ENCODE measurements around the gene CPED1.
"Not testable (repeated sequence)": the region's sequence is repeated elsewhere in the genome, so short reads cannot be mapped to it uniquely, and the experiment has no call there.

CPED1 gene

DNA sequence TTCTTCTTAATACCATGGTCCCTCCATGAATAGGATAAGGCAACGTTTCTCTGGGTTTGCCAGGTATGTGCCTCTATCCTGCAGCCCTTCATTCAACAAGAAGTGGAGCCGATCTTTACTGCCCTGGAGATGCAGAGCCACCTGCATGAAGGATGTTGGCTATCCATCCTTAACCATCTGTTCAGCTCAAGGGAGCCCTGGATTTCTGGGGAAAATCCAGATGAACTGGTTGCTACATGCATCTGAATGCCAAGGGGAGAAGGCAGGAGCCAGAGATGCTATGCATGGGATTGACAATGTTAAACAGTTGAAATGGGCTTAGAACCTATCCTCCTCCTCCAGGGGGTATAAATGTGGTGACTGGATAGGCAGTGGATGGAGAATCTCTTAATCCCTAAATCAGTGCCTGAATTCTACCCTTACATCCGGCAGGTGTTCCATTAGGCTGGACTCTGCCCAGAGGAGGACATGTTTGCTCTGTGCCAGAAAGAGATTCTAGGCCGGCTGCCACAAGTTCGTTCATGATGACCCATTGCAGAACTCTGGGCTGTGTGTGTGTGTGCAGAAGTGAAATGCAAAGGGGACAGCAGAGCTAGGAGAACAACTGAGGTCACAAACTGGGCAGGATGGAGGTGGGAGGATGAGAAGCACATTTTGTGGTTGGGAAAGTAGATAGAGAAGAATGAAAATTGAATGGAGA is 15.6 kb downstream of the CPED1 start:
- DNase-seq, result no peak
- Histone ChIP-seq H3K79me1 (replicated peaks; ENCODE audit: low read length, poor library complexity, severe bottlenecking) (peaks cover 3% of the 10 kb centered on the region), H3K4me3 (ENCODE audit: insufficient read depth in 1 of 2, low read depth in 1 of 2, low read length in 2 of 2) (no peak overlapping the region), H2AFZ (ENCODE audit: low read depth, low read length) (no peak overlapping the region), H3K4ac (ENCODE audit: low read depth in 1 of 2, low read length in 2 of 2) (no peak overlapping the region), H3K27me3 (ENCODE audit: control insufficient read depth in 1 of 2, insufficient read depth in 1 of 2, low read length in 2 of 2) (no peaks in the 10 kb centered on the region), H2BK5ac (ENCODE audit: low read depth, low read length, poor library complexity, severe bottlenecking) (no peak overlapping the region), H3K9me3 (ENCODE audit: control insufficient read depth, low read length) (no peaks in the 10 kb centered on the region), H2BK120ac (ENCODE audit: low read depth, low read length) (no peak overlapping the region), H4K91ac (ENCODE audit: low read length) (no peak overlapping the region), H3K4me2 (ENCODE audit: low read length, poor library complexity, severe bottlenecking) (no peak overlapping the region), H3K14ac (ENCODE audit: low read length in 2 of 2) (no peak overlapping the region), H3K9ac (ENCODE audit: low read length) (no peak overlapping the region), H3K27ac (ENCODE audit: low read length, poor library complexity, severe bottlenecking) (no peak overlapping the region), H3K4me1 (ENCODE audit: control insufficient read depth, insufficient read depth, low read depth, low read length) (no peaks in the 10 kb centered on the region), H4K8ac (ENCODE audit: low read length) (no peak overlapping the region), H3K23ac (ENCODE audit: low read length in 2 of 2) (no peak overlapping the region), H2BK15ac (ENCODE audit: low read depth, poor library complexity, severe bottlenecking) (no peak overlapping the region), H2AK5ac (ENCODE audit: low read length, severe bottlenecking) (no peak overlapping the region), H3K18ac (ENCODE audit: low read depth in 1 of 2, low read length in 2 of 2) (peak overlapping the region; percentile 4 to 9), H2BK12ac (ENCODE audit: low read length in 2 of 2) (no peak overlapping the region), H3K36me3 (ENCODE audit: control insufficient read depth in 1 of 2, insufficient read depth in 2 of 2, low read depth in 1 of 2, low read length in 2 of 2) (no peaks in the 10 kb centered on the region)
- 86% methylated on average over 5 of the region's 5 CpGs for WGBS

DNA sequence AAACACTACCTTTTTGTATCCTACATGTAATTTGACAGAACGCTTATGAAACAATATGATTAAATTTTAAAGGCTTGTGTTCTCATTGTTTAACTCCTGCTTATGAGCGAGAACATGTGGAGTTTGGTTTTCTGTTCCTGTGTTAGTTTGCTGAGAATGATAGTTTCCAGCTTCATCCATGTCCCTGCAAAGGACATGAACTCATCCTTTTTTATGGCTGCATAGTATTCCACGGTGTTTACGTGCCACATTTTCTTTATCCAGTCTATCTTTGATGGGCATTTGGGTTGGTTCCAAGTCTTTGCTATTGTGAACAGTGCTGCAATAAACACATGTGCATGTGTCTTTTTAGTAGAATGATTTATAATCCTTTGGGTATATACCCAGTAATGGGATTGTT is 16.5 kb downstream of the CPED1 start:
- not testable (repeated sequence) for H2BK12ac ChIP-seq (ENCODE audit: low read length in 2 of 2); H2BK15ac ChIP-seq (ENCODE audit: low read depth, poor library complexity, severe bottlenecking); H3K4me2 ChIP-seq (ENCODE audit: low read length, poor library complexity, severe bottlenecking); H3K27ac ChIP-seq (ENCODE audit: low read length, poor library complexity, severe bottlenecking); H3K14ac ChIP-seq (ENCODE audit: low read length in 2 of 2); H3K79me1 ChIP-seq (replicated peaks; ENCODE audit: low read length, poor library complexity, severe bottlenecking); H3K18ac ChIP-seq (ENCODE audit: low read depth in 1 of 2, low read length in 2 of 2); H4K91ac ChIP-seq (ENCODE audit: low read length); H4K8ac ChIP-seq (ENCODE audit: low read length); H3K4me1 ChIP-seq (ENCODE audit: control insufficient read depth, insufficient read depth, low read depth, low read length); H3K23ac ChIP-seq (ENCODE audit: low read length in 2 of 2); H3K36me3 ChIP-seq (ENCODE audit: control insufficient read depth in 1 of 2, insufficient read depth in 2 of 2, low read depth in 1 of 2, low read length in 2 of 2); H2AK5ac ChIP-seq (ENCODE audit: low read length, severe bottlenecking); H3K9ac ChIP-seq (ENCODE audit: low read length); DNase-seq; H3K27me3 ChIP-seq (ENCODE audit: control insufficient read depth in 1 of 2, insufficient read depth in 1 of 2, low read length in 2 of 2); H3K4me3 ChIP-seq (ENCODE audit: insufficient read depth in 1 of 2, low read depth in 1 of 2, low read length in 2 of 2); H3K4ac ChIP-seq (ENCODE audit: low read depth in 1 of 2, low read length in 2 of 2); H3K9me3 ChIP-seq (ENCODE audit: control insufficient read depth, low read length); H2AFZ ChIP-seq (ENCODE audit: low read depth, low read length); H2BK120ac ChIP-seq (ENCODE audit: low read depth, low read length); H2BK5ac ChIP-seq (ENCODE audit: low read depth, low read length, poor library complexity, severe bottlenecking)
- WGBS, result 98% methylated on average over 4 of the region's 4 CpGs

DNA sequence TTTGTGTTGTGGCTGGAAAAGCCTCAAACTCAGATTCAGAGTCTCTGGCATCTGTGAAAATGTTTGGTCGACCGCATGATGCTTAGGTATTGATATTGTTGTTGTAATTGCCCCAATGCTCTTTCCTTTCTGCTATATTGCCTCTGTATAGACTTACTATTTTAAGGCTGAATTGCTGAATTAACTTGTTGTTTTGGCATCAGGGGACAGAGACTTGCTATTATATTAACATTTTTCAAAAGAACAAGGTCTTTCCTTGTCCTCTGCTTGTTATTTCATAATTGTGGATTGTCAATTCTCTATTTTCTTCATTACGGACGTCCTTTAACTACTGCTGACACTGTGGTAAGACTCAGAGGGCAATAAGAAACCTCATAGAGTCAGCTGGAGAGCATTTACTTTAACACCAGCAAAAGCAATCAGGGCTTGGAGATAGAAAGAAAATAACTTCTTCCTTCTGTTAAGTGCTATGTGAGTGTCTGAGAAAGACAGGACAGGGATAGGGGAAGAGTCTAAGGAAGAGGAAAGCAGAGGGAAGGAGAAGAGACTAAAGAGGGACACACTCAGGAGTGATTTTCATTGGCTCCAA is 17.6 kb downstream of the CPED1 start:
- Histone ChIP-seq H3K23ac (ENCODE audit: low read length in 2 of 2) (no peak overlapping the region), H3K4ac (ENCODE audit: low read depth in 1 of 2, low read length in 2 of 2) (peak overlapping the region in 1 of 2 experiments; percentile 93), H3K9me3 (ENCODE audit: control insufficient read depth, low read length) (no peaks in the 10 kb centered on the region), H3K14ac (ENCODE audit: low read length in 2 of 2) (no peak overlapping the region), H2BK120ac (ENCODE audit: low read depth, low read length) (no peak overlapping the region), H3K27me3 (ENCODE audit: control insufficient read depth in 1 of 2, insufficient read depth in 1 of 2, low read length in 2 of 2) (no peaks in the 10 kb centered on the region), H3K4me1 (ENCODE audit: control insufficient read depth, insufficient read depth, low read depth, low read length) (no peaks in the 10 kb centered on the region), H4K91ac (ENCODE audit: low read length) (no peak overlapping the region), H3K9ac (ENCODE audit: low read length) (peak overlapping the region; percentile 4), H3K4me2 (ENCODE audit: low read length, poor library complexity, severe bottlenecking) (no peak overlapping the region), H3K36me3 (ENCODE audit: control insufficient read depth in 1 of 2, insufficient read depth in 2 of 2, low read depth in 1 of 2, low read length in 2 of 2) (no peaks in the 10 kb centered on the region), H4K8ac (ENCODE audit: low read length) (no peak overlapping the region), H3K4me3 (ENCODE audit: insufficient read depth in 1 of 2, low read depth in 1 of 2, low read length in 2 of 2) (no peak overlapping the region), H2BK12ac (ENCODE audit: low read length in 2 of 2) (peak overlapping the region in 1 of 2 experiments; percentile 12), H2AK5ac (ENCODE audit: low read length, severe bottlenecking) (no peak overlapping the region), H3K79me1 (replicated peaks; ENCODE audit: low read length, poor library complexity, severe bottlenecking) (peaks cover 3% of the 10 kb centered on the region), H2AFZ (ENCODE audit: low read depth, low read length) (no peak overlapping the region), H2BK5ac (ENCODE audit: low read depth, low read length, poor library complexity, severe bottlenecking) (no peak overlapping the region), H3K27ac (ENCODE audit: low read length, poor library complexity, severe bottlenecking) (no peak overlapping the region), H2BK15ac (ENCODE audit: low read depth, poor library complexity, severe bottlenecking) (no peak overlapping the region), H3K18ac (ENCODE audit: low read depth in 1 of 2, low read length in 2 of 2) (no peak overlapping the region)
- peak; percentile 48 for DNase-seq
- WGBS, result 33% methylated on average over 3 of the region's 4 CpGs

DNA sequence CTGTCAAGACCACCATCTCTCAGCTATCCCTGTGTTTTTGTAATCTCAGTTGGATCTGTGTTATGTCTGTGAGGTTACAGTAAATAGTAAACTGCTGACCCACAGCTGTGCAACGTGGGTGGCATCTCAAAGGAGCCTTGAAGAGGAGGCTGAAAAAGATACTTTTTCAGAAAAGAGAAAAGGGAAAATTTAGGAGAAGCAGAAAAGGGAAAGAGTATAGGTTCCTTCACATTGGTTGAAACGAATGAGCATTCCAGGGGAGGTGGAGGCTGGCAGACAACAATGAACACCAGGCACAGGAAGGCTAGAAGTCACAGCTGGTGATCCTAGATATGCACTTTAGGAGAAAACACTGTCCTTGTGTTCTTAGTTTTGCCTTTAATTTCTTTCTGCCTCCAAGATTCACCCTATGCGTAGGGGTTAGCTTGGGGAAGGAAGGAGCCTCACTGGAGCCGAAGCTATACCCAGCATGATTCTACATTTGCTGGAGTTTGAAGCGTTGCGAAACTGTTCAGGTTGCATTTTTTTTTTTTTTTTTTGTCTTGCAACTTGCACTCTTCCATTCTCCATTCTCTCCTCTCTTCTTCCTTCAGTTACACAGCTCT is 18.3 kb downstream of the CPED1 start:
- peaks cover 3% of the 10 kb centered on the region for H3K79me1 ChIP-seq (replicated peaks; ENCODE audit: low read length, poor library complexity, severe bottlenecking)
- no peak overlapping the region for H3K4me2 ChIP-seq (ENCODE audit: low read length, poor library complexity, severe bottlenecking)
- WGBS, result 69% methylated on average over 6 of the region's 6 CpGs
- peak overlapping the region; percentile 2 to 90 for H2BK12ac ChIP-seq (ENCODE audit: low read length in 2 of 2)
- no peak overlapping the region for H4K91ac ChIP-seq (ENCODE audit: low read length)
- H3K18ac ChIP-seq (ENCODE audit: low read depth in 1 of 2, low read length in 2 of 2), result peak overlapping the region in 1 of 2 experiments; percentile 6
- peak; percentile 69 for DNase-seq
- H2AFZ ChIP-seq (ENCODE audit: low read depth, low read length), result no peak overlapping the region
- no peak overlapping the region for H2BK5ac ChIP-seq (ENCODE audit: low read depth, low read length, poor library complexity, severe bottlenecking)
- peak overlapping the region; percentile 4 for H3K9ac ChIP-seq (ENCODE audit: low read length)
- no peak overlapping the region for H3K4me3 ChIP-seq (ENCODE audit: insufficient read depth in 1 of 2, low read depth in 1 of 2, low read length in 2 of 2)
- H4K8ac ChIP-seq (ENCODE audit: low read length), result no peak overlapping the region
- H3K36me3 ChIP-seq (ENCODE audit: control insufficient read depth in 1 of 2, insufficient read depth in 2 of 2, low read depth in 1 of 2, low read length in 2 of 2), result no peaks in the 10 kb centered on the region
- H2AK5ac ChIP-seq (ENCODE audit: low read length, severe bottlenecking), result no peak overlapping the region
- peak overlapping the region in 1 of 2 experiments; percentile 9 for H3K4ac ChIP-seq (ENCODE audit: low read depth in 1 of 2, low read length in 2 of 2)
- no peak overlapping the region for H3K23ac ChIP-seq (ENCODE audit: low read length in 2 of 2)
- no peak overlapping the region for H3K27ac ChIP-seq (ENCODE audit: low read length, poor library complexity, severe bottlenecking)
- no peaks in the 10 kb centered on the region for H3K9me3 ChIP-seq (ENCODE audit: control insufficient read depth, low read length)
- no peaks in the 10 kb centered on the region for H3K4me1 ChIP-seq (ENCODE audit: control insufficient read depth, insufficient read depth, low read depth, low read length)
- no peaks in the 10 kb centered on the region for H3K27me3 ChIP-seq (ENCODE audit: control insufficient read depth in 1 of 2, insufficient read depth in 1 of 2, low read length in 2 of 2)
- H2BK15ac ChIP-seq (ENCODE audit: low read depth, poor library complexity, severe bottlenecking), result no peak overlapping the region
- H2BK120ac ChIP-seq (ENCODE audit: low read depth, low read length), result no peak overlapping the region
- H3K14ac ChIP-seq (ENCODE audit: low read length in 2 of 2), result no peak overlapping the region

Data from mesenchymal stem cell (in vitro differentiated cells and primary cell).